HepG2 (cell line): Measurements from ENCODE around the gene KCNQ1OT1.

Experiments used
- HDAC6 ChIP-seq: fragments of 200-600 bp; sonication (generic); IDR thresholded peaks from 2 replicates; pipeline ENCODE4 v1.7.0; 2017; ENCODE audit warnings: mild to moderate bottlenecking, antibody characterized with exemption, low read length, low read depth
- MAX ChIP-seq: IDR thresholded peaks from 2 replicates; pipeline ENCODE4 v1.6.1; 2012; ENCODE audit warnings: inconsistent platforms
- ZBED4 ChIP-seq: sonication (generic); formaldehyde crosslinking; IDR thresholded peaks from 2 replicates; pipeline ENCODE4 v1.4.0; 2020; ENCODE audit warnings: missing genetic modification reagents, borderline replicate concordance

GRCh38 chr11:2580571-2581001 is 119.2 kb downstream of the KCNQ1OT1 start:
- TF ChIP-seq MAX (no peak), ZBED4 (CRISPR knock-in tag) (no peak), HDAC6 (no peak)
